H1 (cell line): ENCODE results near the gene STAMBP. TPM values are rescaled to one million over a fixed set of nuclear protein-coding genes. Genes with fewer than 3 reads are reported as not detected.

Experiments
- CTCF ChIA-PET: fragments of 300-600 bp; sonication (Branson Sonifier 250); formaldehyde crosslinking; loops from one replicate; lab custom pipeline; 2021; ENCODE audit not compliant: partially characterized antibody; lab: Charles Lee
- POLR2A ChIA-PET: fragments of 300-600 bp; sonication (Branson Sonifier 250); formaldehyde crosslinking; loops from one replicate; lab custom pipeline; 2021; ENCODE audit warnings: inconsistent platforms; ENCODE audit not compliant: partially characterized antibody; lab: Charles Lee
- DNase-seq, 2 experiments: peaks; one replicate each; pipeline versions ENCODE4 v3.0.0 to v3.0.0-alpha.2; 2010 to 2022; ENCODE audit warnings: low spot score in 2 of 2, low read depth in 1 of 2, mixed read lengths in 1 of 2
- FAIRE-seq: peaks from 2 replicates; lab custom pipeline; 2011; peaks lifted over from hg19 to GRCh38; lab: Jason Lieb, UNC
- H2AFZ ChIP-seq: 2 replicates; pipeline ENCODE4 v1.8.1; 2012; ENCODE audit warnings: low read length, inconsistent platforms
- H2AK5ac ChIP-seq: 2 replicates; pipeline ENCODE4 v1.6.1; 2013; ENCODE audit warnings: low read depth, low read length
- H2BK120ac ChIP-seq: replicated peaks from 2 replicates; pipeline ENCODE3; 2013; ENCODE audit warnings: low read depth, low read length, inconsistent platforms
- H2BK12ac ChIP-seq: 2 replicates; pipeline ENCODE4 v1.6.1; 2013; ENCODE audit warnings: low read depth, low read length
- H2BK15ac ChIP-seq: 2 replicates; pipeline ENCODE4 v1.6.1; 2013; ENCODE audit warnings: low read length
- H2BK20ac ChIP-seq: 2 replicates; pipeline ENCODE4 v1.6.1; 2013; ENCODE audit warnings: low read length
- H2BK5ac ChIP-seq: 2 replicates; pipeline ENCODE4 v1.6.1; 2013; ENCODE audit warnings: low read depth, low read length
- H3K14ac ChIP-seq: 2 replicates; pipeline ENCODE4 v1.6.1; 2013; ENCODE audit warnings: inconsistent platforms; ENCODE audit not compliant: insufficient read length
- H3K18ac ChIP-seq: 2 replicates; pipeline ENCODE4 v1.6.1; 2013; ENCODE audit warnings: low read length; ENCODE audit errors: extremely low read depth
- H3K23ac ChIP-seq: 2 replicates; pipeline ENCODE4 v1.6.1; 2013; ENCODE audit warnings: inconsistent platforms; ENCODE audit not compliant: insufficient read length
- H3K23me2 ChIP-seq: 2 replicates; pipeline ENCODE4 v1.6.1; 2013; ENCODE audit warnings: low read depth, low read length
- H3K27ac ChIP-seq: 2 replicates; pipeline ENCODE4 v1.6.1; 2011; ENCODE audit warnings: low read depth, low read length, inconsistent platforms
- H3K27me3 ChIP-seq, 4 experiments: replicated peaks in 1 of 4; 1 replicate in 1 of 4; 2 replicates in 3 of 4; pipeline versions ENCODE4 v1.6.1 to v1.8.1; 2011 to 2013; ENCODE audit warnings: low read length in 3 of 4, mild to moderate bottlenecking in 3 of 4, inconsistent platforms in 2 of 4, mixed read lengths in 2 of 4, moderate library complexity in 1 of 4; ENCODE audit not compliant: control insufficient read depth in 3 of 4, insufficient read depth in 3 of 4; ENCODE audit errors: extremely low read depth in 1 of 4
- H3K36me3 ChIP-seq, 4 experiments: 2 replicates each; pipeline versions ENCODE4 v1.6.1 to v1.8.1; 2011 to 2013; ENCODE audit warnings: mild to moderate bottlenecking in 4 of 4, low read length in 3 of 4, moderate library complexity in 2 of 4, control low read depth in 1 of 4, inconsistent platforms in 1 of 4; ENCODE audit not compliant: insufficient read depth in 4 of 4, control insufficient read depth in 2 of 4
- H3K4ac ChIP-seq: replicated peaks from 2 replicates; pipeline ENCODE3; 2013; ENCODE audit warnings: low read length, low read depth, mixed read lengths, inconsistent platforms; ENCODE audit not compliant: insufficient read length
- H3K4me1 ChIP-seq, 4 experiments: replicated peaks in 1 of 4; 1 replicate in 1 of 4; 2 replicates in 3 of 4; pipeline versions ENCODE4 v1.6.1 to v1.8.1; 2011 to 2013; ENCODE audit warnings: low read length in 3 of 4, inconsistent platforms in 2 of 4, mixed read lengths in 1 of 4; ENCODE audit not compliant: insufficient read depth in 4 of 4, control insufficient read depth in 3 of 4
- H3K4me2 ChIP-seq, 2 experiments: 2 replicates each; pipeline versions ENCODE4 v1.6.1 to v1.8.1; 2011 to 2013; ENCODE audit warnings: low read depth in 2 of 2, low read length in 2 of 2, control low read depth in 1 of 2, inconsistent platforms in 1 of 2, mild to moderate bottlenecking in 1 of 2; ENCODE audit not compliant: insufficient read depth in 1 of 2
- H3K4me3 ChIP-seq, 4 experiments: fragments of 200-600, 300-600 bp in 1 of 4; sonication (generic), shearing (Covaris generic), sonication (Bioruptor Twin) in 1 of 4; 2 replicates each; pipeline versions ENCODE4 v1.5.1 to v1.8.1; 2011 to 2016; ENCODE audit warnings: low read length in 4 of 4, low read depth in 3 of 4, control low read depth in 2 of 4, inconsistent platforms in 2 of 4, mild to moderate bottlenecking in 2 of 4, mixed read lengths in 1 of 4, moderate library complexity in 1 of 4; ENCODE audit not compliant: insufficient read depth in 2 of 4; ENCODE audit errors: extremely low read depth in 1 of 4
- H3K56ac ChIP-seq: replicated peaks from 2 replicates; pipeline ENCODE3; 2013; ENCODE audit warnings: low read depth, mild to moderate bottlenecking, mixed read lengths, low read length, inconsistent platforms; ENCODE audit not compliant: insufficient read length
- H3K79me1 ChIP-seq: 2 replicates; pipeline ENCODE4 v1.6.1; 2013; ENCODE audit warnings: low read depth, low read length, control low read depth
- H3K79me2 ChIP-seq, 2 experiments: 2 replicates each; pipeline versions ENCODE4 v1.6.1 to v1.8.1; 2012 to 2013; ENCODE audit warnings: low read length in 2 of 2, mild to moderate bottlenecking in 2 of 2, inconsistent platforms in 1 of 2; ENCODE audit not compliant: insufficient read depth in 2 of 2, control insufficient read depth in 1 of 2
- H3K9ac ChIP-seq, 4 experiments: replicated peaks in 1 of 4; 1 replicate in 1 of 4; 2 replicates in 3 of 4; pipeline versions ENCODE4 v1.6.1 to v1.8.1; 2011 to 2013; ENCODE audit warnings: low read depth in 3 of 4, low read length in 3 of 4, control low read depth in 2 of 4, mild to moderate bottlenecking in 2 of 4, moderate library complexity in 2 of 4, inconsistent platforms in 1 of 4; ENCODE audit errors: extremely low read depth in 1 of 4
- H3K9me3 ChIP-seq, 2 experiments: 2 replicates each; pipeline versions ENCODE4 v1.6.1 to v1.8.1; 2012 to 2013; ENCODE audit warnings: mild to moderate bottlenecking in 2 of 2, moderate library complexity in 2 of 2, control low read depth in 1 of 2, inconsistent platforms in 1 of 2, low read depth in 1 of 2, low read length in 1 of 2, mixed read lengths in 1 of 2; ENCODE audit not compliant: insufficient read depth in 2 of 2
- H4K20me1 ChIP-seq, 2 experiments: replicated peaks in 1 of 2; 2 replicates each; pipeline versions ENCODE3 to v1.8.1; 2011 to 2013; ENCODE audit warnings: inconsistent platforms in 2 of 2, low read length in 2 of 2, mild to moderate bottlenecking in 1 of 2; ENCODE audit not compliant: insufficient read depth in 2 of 2, control insufficient read depth in 1 of 2
- H4K5ac ChIP-seq: 2 replicates; pipeline ENCODE4 v1.6.1; 2013; ENCODE audit warnings: low read length, low read depth, mixed read lengths, inconsistent platforms; ENCODE audit not compliant: insufficient read length
- H4K8ac ChIP-seq: 2 replicates; pipeline ENCODE4 v1.8.0; 2013; ENCODE audit warnings: mild to moderate bottlenecking, moderate library complexity, low read length, inconsistent platforms; ENCODE audit not compliant: insufficient read depth; ENCODE audit errors: extremely low read depth
- H4K91ac ChIP-seq: replicated peaks from 2 replicates; pipeline ENCODE3; 2013; ENCODE audit warnings: low read length, mixed read lengths, inconsistent platforms; ENCODE audit not compliant: insufficient read length
- BACH1 ChIP-seq: IDR thresholded peaks from 2 replicates; pipeline ENCODE4 v1.6.1; 2012; ENCODE audit warnings: low read length, improper control_type of control experiment
- BCL11A ChIP-seq, 2 experiments: IDR thresholded peaks; one replicate each; pipeline ENCODE4 v1.6.1; 2011; ENCODE audit warnings: low read depth in 2 of 2, low read length in 2 of 2, mild to moderate bottlenecking in 2 of 2
- CEBPB ChIP-seq: IDR thresholded peaks from 2 replicates; pipeline ENCODE4 v1.6.1; 2012; ENCODE audit warnings: low read depth, low read length
- NANOG ChIP-seq: IDR thresholded peaks from 2 replicates; pipeline ENCODE4 v1.6.1; 2011; ENCODE audit warnings: low read length, low read depth, mild to moderate bottlenecking, inconsistent platforms; ENCODE audit not compliant: insufficient read depth, poor library complexity, severe bottlenecking
- POLR2AphosphoS5 ChIP-seq: IDR thresholded peaks from 2 replicates; pipeline ENCODE4 v1.6.1; 2011; ENCODE audit warnings: low read depth, low read length
- POU5F1 ChIP-seq: IDR thresholded peaks from 2 replicates; pipeline ENCODE4 v1.6.1; 2011; ENCODE audit warnings: low read depth, mild to moderate bottlenecking, low read length, moderate library complexity
- RBBP5 ChIP-seq: IDR thresholded peaks from 2 replicates; pipeline ENCODE4 v1.7.1; 2012; ENCODE audit warnings: low read depth, mild to moderate bottlenecking, inconsistent platforms, low read length, moderate library complexity, borderline replicate concordance
- RXRA ChIP-seq: IDR thresholded peaks from 2 replicates; pipeline ENCODE4 v1.6.1; 2011; ENCODE audit warnings: low read depth, mild to moderate bottlenecking, low read length, moderate library complexity; ENCODE audit not compliant: insufficient read depth
- SAP30 ChIP-seq: fragments of 300-600 bp; sonication (generic); IDR thresholded peaks from 2 replicates; pipeline ENCODE4 v1.7.1; 2012; ENCODE audit warnings: low read length, moderate library complexity, mild to moderate bottlenecking, inconsistent platforms; ENCODE audit not compliant: insufficient read depth, insufficient replicate concordance
- TBP ChIP-seq: IDR thresholded peaks from 2 replicates; pipeline ENCODE4 v1.6.1; 2011; ENCODE audit warnings: low read depth, low read length, improper control_type of control experiment
- WGBS, 2 experiments: shearing (Covaris generic) in 1 of 2; methylation state at CpG; one replicate each; pipeline versions ENCODE4 v1.1.6 to v1.1.7; 2013 to 2015; ENCODE audit warnings: low lambda C conversion rate in 2 of 2, mixed read lengths in 2 of 2, inconsistent platforms in 1 of 2, low coverage in 1 of 2, missing lambda C conversion rate in 1 of 2; ENCODE audit not compliant: insufficient replicate concordance in 2 of 2, insufficient coverage in 1 of 2, insufficient read length in 1 of 2; ENCODE audit errors: extremely low coverage in 1 of 2, missing lambda C conversion rate in 1 of 2; 5-methylcytosine and 5-hydroxymethylcytosine counted together
- polyA plus RNA-seq, 7 experiments: library from polyadenylated mRNA; depleted of rRNA in 3 of 7; stranded (reverse) in 5 of 7; unstranded in 2 of 7; fragments of >200 nt in 5 of 7; fragments of 200-250 nt in 2 of 7; gene quantifications; 1 replicate in 5 of 7; 2 replicates in 1 of 7; 4 replicates in 1 of 7; pipeline versions ENCODE4 v1.2.1 to v1.2.3, GENCODE V29; 2011 to 2013; ENCODE audit warnings: missing spikeins in 2 of 7, mixed read lengths in 2 of 7
- total RNA-seq: library from RNA; stranded (reverse); fragmentation: NEBNext Ultra II Directional; extraction: Animal tissue kit (Norgen Biotek cat#: 25700); gene quantifications from 2 replicates; pipeline ENCODE4 v1.2.1, GENCODE V29; 2021

Gene STAMBP
- total and polyA plus RNA-seq, 2 of the 8 experiments (the other 6 are each of a cell fraction or from before 2014, with no cell fraction given): 35.8 to 49.7 TPM

GRCh38 chr2:73907840-73908452 lies 79.2 kb downstream of the STAMBP start:
- Histone ChIP-seq H4K91ac (no peak overlapping the region), H2AFZ (peak overlapping the region; percentile 98)
- TF ChIP-seq BACH1 (no peak), RBBP5 (no peak), RXRA (no peak), CEBPB (no peak), BCL11A (IDR thresholded peaks at IDR 0.05; ENCODE audit: low read depth in 2 of 2, low read length in 2 of 2) (no peak), TBP (0 out of 2 replicates have a peak, but pooled peaks have one; percentile 38), SAP30 (no peak), POLR2AphosphoS5 (0 out of 2 replicates have a peak, but pooled peaks have one; percentile 20), NANOG (no peak), POU5F1 (no peak)

More at GRCh38 chr2:73907840-73908452, 79.2 kb downstream of the STAMBP start:
- no peaks in the 10 kb centered on the region for H3K9me3 ChIP-seq
- no peak overlapping the region for H3K23ac ChIP-seq
- H2BK120ac ChIP-seq: no peak overlapping the region
- no peak overlapping the region for H2BK5ac ChIP-seq
- H4K20me1 ChIP-seq: no peaks in the 10 kb centered on the region
- no peak overlapping the region for H3K27ac ChIP-seq
- no peak overlapping the region for H3K4ac ChIP-seq
- no peak overlapping the region for H3K4me3 ChIP-seq
- ChIA-PET CTCF (interaction anchor here (0.6 to 3.5 kb wide), 22 partner anchors 11 to 299 kb away, joined by 3 to 24 read pairs (median 4); no protein-coding TSS in a partner anchor), POLR2A (interaction anchor here (1.1 to 1.3 kb wide), 2 partner anchors 74 to 240 kb away, joined by 3 to 5 read pairs; partner anchors contain the start of gene BOLA3)
- H3K56ac ChIP-seq: no peak overlapping the region
- H3K9ac ChIP-seq: no peak overlapping the region
- no peak overlapping the region for H4K5ac ChIP-seq
- H2AK5ac ChIP-seq: no peak overlapping the region
- no peak overlapping the region; the same call in 1 of the 2 replicates for H3K18ac ChIP-seq
- no peak overlapping the region for H2BK20ac ChIP-seq
- no peak overlapping the region for H2BK12ac ChIP-seq
- peaks cover 0 to 5% (median under 1%) of the 10 kb centered on the region in 4 experiments; a peak in 2 of 7 replicates for H3K4me1 ChIP-seq
- 0 out of 4 replicates have a peak overlapping the region, but pooled peaks of 1 of the 2 experiments have one; percentile 23 for H3K4me2 ChIP-seq
- H2BK15ac ChIP-seq: 0 out of 2 replicates have a peak overlapping the region, but pooled peaks have one; percentile 1
- no peaks in the 10 kb centered on the region for H3K79me1 ChIP-seq
- H4K8ac ChIP-seq: no peak overlapping the region
- FAIRE-seq: peak; percentile 55
- peak; percentile 27 to 64 for DNase-seq
- no peaks in the 10 kb centered on the region for H3K36me3 ChIP-seq
- no peaks in the 10 kb centered on the region for H3K79me2 ChIP-seq
- no peak overlapping the region for H3K14ac ChIP-seq
- 51% methylated on average over 5 of the region's 5 CpGs; no CpG with 5 or more reads in 1 of the 2 experiments for WGBS, 2 experiments
- no peaks in the 10 kb centered on the region for H3K23me2 ChIP-seq
- no peaks in the 10 kb centered on the region for H3K27me3 ChIP-seq
